GM13976 (cell line): ENCODE results near the gene CDK14.

Experiments used
- DNase-seq: peaks from one replicate; pipeline ENCODE4 v3.0.0; 2012; ENCODE audit warnings: low spot score
- CTCF ChIP-seq: IDR thresholded peaks from 2 replicates; pipeline ENCODE4 v1.5.1; 2012; ENCODE audit warnings: borderline replicate concordance, mild to moderate bottlenecking; ENCODE audit not compliant: insufficient read depth; ENCODE audit errors: extremely low read depth, missing control alignments, control extremely low read depth
- in situ Hi-C: fragments of 300-500 bp; cut with MboI; formaldehyde crosslinking; loops from one replicate; pipeline ENCODE4 v1.12.0; 2022; ENCODE audit warnings: low sequenced_read_pairs, mixed read lengths, inconsistent platforms; ENCODE audit not compliant: unreplicated experiment

CDK14 gene

GRCh38 chr7:91025906-91026390, 429.8 kb downstream of the CDK14 start:
- in situ Hi-C loops, result loop anchor here (25.0 kb wide), 2 partner anchors 314 to 564 kb away; partner anchors contain the start of gene PTTG1IP2
- TF ChIP-seq CTCF, result no peak
- no peak for DNase-seq

- no peak for TF ChIP-seq CTCF
- in situ Hi-C loops, result loop anchor here (25.0 kb wide), 2 partner anchors 317 to 567 kb away; partner anchors contain the start of gene PTTG1IP2
- no peak for DNase-seq
These were observed 433.6 kb downstream of the CDK14 start for GRCh38 chr7:91029688-91030087.

GRCh38 chr7:91030680-91031380, 434.7 kb downstream of the CDK14 start:
- TF ChIP-seq CTCF, result no peak
- in situ Hi-C loops, result loop anchor here (25.0 kb wide), 2 partner anchors 319 to 569 kb away; partner anchors contain the start of gene PTTG1IP2
- no peak for DNase-seq

DNA sequence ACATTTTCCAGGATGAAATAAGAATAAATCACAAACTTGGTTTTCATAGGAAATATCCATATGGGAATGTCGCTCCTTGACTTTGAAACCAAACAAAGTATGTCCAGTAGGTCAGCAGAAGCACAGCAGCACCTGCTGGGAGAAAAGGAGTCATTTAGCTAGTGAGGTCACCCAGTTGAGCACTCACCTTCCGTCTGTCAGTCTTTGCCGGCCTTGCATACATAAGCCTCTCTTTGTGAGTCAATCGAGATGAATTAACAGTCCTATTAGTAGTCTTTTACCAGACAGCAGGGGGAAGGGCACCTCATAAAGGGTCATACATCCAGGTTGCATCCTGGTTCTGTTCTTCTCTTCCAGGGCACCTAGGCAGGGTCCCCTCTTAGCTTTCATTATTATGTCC, 435.6 kb downstream of the CDK14 start:
- TF ChIP-seq CTCF, result no peak
- in situ Hi-C loops, result loop anchor here (25.0 kb wide), 2 partner anchors 319 to 569 kb away; partner anchors contain the start of gene PTTG1IP2

GRCh38 chr7:91033574-91033973, 437.5 kb downstream of the CDK14 start:
- no peak for TF ChIP-seq CTCF
- DNase-seq, result no peak
- in situ Hi-C loops, result loop anchor here (25.0 kb wide), 2 partner anchors 321 to 571 kb away; partner anchors contain the start of gene PTTG1IP2

More for the DNA sequence above, 435.6 kb downstream of the CDK14 start:
- no peak for DNase-seq

DNA sequence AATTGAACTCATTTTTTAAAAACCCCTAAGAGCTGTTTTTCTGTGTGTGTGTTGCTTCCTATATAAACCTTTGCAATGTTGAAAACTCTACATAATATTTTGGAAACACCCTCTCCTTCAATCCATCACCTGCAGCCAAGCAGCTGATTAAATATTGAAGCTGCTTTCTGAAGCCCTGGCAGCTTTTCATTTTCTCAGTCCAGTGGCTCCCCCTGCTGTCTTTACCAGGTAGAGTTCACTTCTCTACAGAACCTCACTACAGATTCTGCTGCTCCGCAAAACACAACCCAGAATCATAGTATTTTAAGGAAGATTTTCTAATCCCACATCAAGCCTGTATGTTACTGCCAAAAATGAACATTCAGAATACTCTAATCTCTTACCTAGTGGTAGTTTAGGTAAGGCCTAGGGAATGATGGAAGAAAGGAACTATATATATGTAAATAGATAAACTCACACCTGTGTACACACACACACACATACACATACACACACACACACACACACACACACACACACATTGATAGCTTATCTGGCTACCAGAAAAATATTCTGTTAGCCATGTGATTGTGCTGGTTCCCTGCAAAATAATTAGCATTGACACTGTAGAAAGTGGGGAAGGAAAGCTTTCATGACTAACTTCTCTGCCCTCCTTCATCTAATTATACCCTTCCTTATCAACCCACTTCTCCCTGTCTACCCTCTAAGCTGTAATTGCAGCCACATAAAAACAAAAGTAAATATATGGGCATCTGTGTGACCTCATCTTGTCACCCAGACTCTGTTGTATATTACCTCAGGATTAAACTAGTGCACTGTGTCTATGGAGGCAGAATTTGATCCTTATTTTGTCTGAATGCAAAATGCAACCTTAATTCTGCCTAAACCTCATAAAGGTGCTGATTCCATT, 438.6 kb downstream of the CDK14 start:
- TF ChIP-seq CTCF, result peak; percentile 59
- in situ Hi-C loops, result loop anchor here (25.0 kb wide), 2 partner anchors 322 to 572 kb away; partner anchors contain the start of gene PTTG1IP2
- DNase-seq, result peak; percentile 56
